Activated T-cell treated with anti-CD3 and anti-CD28 coated beads, Interleukin-2, amount 50 U/mL, for 4 hours (primary cell): ENCODE measurements around the gene PDGFD. TPM values are rescaled to one million over a fixed set of nuclear protein-coding genes. Genes with fewer than 3 reads are reported as not detected.
"Not testable (repeated sequence)": the region's sequence is repeated elsewhere in the genome, so short reads cannot be mapped to it uniquely, and the experiment has no call there.

Experiments
- ATAC-seq, 2 donors: fragments of 200-7000 bp; cut with Tn5 transposase; one replicate each; pipeline ENCODE4 v1.10.0; 2021
- DNase-seq: peaks from one replicate; pipeline ENCODE4 v3.0.0-alpha.2; 2020
- H3K27me3 Mint-ChIP-seq: one replicate; pipeline ENCODE4 v1.8.0; 2021; ENCODE audit warnings: low read depth, mixed read lengths
- H3K36me3 Mint-ChIP-seq: one replicate; pipeline ENCODE4 v1.8.0; 2022; ENCODE audit warnings: mixed read lengths; ENCODE audit not compliant: insufficient read depth
- H3K4me1 Mint-ChIP-seq: one replicate; pipeline ENCODE4 v1.8.0; 2021; ENCODE audit warnings: low read depth, mixed read lengths
- H3K4me3 Mint-ChIP-seq: one replicate; pipeline ENCODE4 v1.8.0; 2021; ENCODE audit warnings: mild to moderate bottlenecking, moderate library complexity, mixed read lengths
- H3K9me3 Mint-ChIP-seq: one replicate; pipeline ENCODE4 v1.8.0; 2021; ENCODE audit warnings: mixed read lengths
- total RNA-seq, 3 donors: library from RNA; stranded (reverse); gene quantifications; one replicate each; pipeline ENCODE4 v1.2.1, GENCODE V29; 2021

The PDGFD gene
- total RNA-seq, 3 donors from 2014 or later: 0.05 to 0.16 (median 0.10) TPM

DNA sequence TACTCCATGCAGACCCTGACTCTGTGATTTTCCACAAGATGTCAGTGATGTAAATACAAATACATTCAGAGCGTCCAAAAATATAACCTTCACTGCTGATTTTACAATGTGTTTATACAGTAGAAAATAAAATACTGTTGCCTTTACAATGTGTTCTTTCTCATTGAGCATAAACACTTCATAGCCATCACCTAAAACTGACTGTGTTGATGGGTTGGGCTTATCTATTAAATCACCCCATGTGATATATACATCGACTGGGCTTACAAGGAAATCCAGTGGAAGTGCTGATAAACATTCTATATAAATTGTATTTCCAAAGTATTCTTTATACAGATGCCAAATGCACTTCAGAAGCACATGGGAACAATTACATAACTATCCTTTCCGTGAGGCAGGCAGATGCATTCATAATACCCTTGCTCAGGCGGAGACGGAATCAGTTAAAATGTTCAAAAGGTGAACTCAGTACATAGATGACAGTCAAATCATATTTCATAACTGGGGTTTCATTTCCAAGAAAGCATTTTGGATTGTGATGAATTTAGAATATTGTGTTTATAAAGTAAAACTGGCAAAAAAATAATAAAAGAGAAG is 99.8 kb downstream of the PDGFD start:
- ATAC-seq: no peak
- H3K4me3 Mint-ChIP-seq: no peak overlapping the region

GRCh38 chr11:104061853-104062521 is 102.0 kb downstream of the PDGFD start:
- no peak for ATAC-seq
- H3K4me1 Mint-ChIP-seq: no peaks in the 10 kb centered on the region

More for the DNA sequence above, 99.8 kb downstream of the PDGFD start:
- no peaks in the 10 kb centered on the region for H3K4me1 Mint-ChIP-seq
- H3K9me3 Mint-ChIP-seq: no peaks in the 10 kb centered on the region
- no peaks in the 10 kb centered on the region for H3K36me3 Mint-ChIP-seq
- H3K27me3 Mint-ChIP-seq: no peaks in the 10 kb centered on the region
- DNase-seq: no peak

GRCh38 chr11:104060820-104061219 is 103.1 kb downstream of the PDGFD start:
- ATAC-seq: no peak
- Mint-ChIP-seq H3K4me3 (no peak overlapping the region), H3K9me3 (no peaks in the 10 kb centered on the region), H3K4me1 (no peaks in the 10 kb centered on the region), H3K27me3 (no peaks in the 10 kb centered on the region), H3K36me3 (no peaks in the 10 kb centered on the region)
- no peak for DNase-seq

More at GRCh38 chr11:104061853-104062521, 102.0 kb downstream of the PDGFD start:
- no peaks in the 10 kb centered on the region for H3K36me3 Mint-ChIP-seq
- no peak overlapping the region for H3K4me3 Mint-ChIP-seq
- no peaks in the 10 kb centered on the region for H3K9me3 Mint-ChIP-seq
- no peak for DNase-seq
- no peaks in the 10 kb centered on the region for H3K27me3 Mint-ChIP-seq

GRCh38 chr11:104060004-104060794 is 103.7 kb downstream of the PDGFD start:
- DNase-seq: no peak
- H3K27me3 Mint-ChIP-seq: no peaks in the 10 kb centered on the region
- no peak overlapping the region for H3K4me3 Mint-ChIP-seq

DNA sequence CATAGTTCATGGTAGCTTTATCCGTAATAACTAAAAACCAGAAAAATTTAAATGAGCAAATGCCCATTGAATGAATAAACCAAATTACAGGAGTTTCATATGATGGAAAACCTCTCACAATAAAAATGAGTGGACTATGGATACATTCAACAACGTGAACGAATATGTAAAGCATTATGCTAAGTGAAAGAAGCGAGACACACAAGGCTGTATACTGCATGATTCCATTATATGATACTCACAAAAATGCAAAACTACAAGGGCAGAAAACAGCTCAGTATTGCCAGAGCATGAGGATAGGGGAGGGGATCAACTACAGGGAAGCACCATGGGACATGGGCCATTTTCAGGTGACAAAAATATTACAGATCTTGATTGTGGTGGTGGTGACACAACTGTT is 105.3 kb downstream of the PDGFD start:
- Mint-ChIP-seq H3K4me1 (no peaks in the 10 kb centered on the region), H3K36me3 (no peaks in the 10 kb centered on the region), H3K4me3 (no peak overlapping the region), H3K9me3 (no peaks in the 10 kb centered on the region), H3K27me3 (no peaks in the 10 kb centered on the region)
- ATAC-seq (no peak), DNase-seq (no peak)

More at GRCh38 chr11:104060004-104060794, 103.7 kb downstream of the PDGFD start:
- no peak for ATAC-seq
- Mint-ChIP-seq H3K4me1 (no peaks in the 10 kb centered on the region), H3K36me3 (no peaks in the 10 kb centered on the region), H3K9me3 (no peaks in the 10 kb centered on the region)

DNA sequence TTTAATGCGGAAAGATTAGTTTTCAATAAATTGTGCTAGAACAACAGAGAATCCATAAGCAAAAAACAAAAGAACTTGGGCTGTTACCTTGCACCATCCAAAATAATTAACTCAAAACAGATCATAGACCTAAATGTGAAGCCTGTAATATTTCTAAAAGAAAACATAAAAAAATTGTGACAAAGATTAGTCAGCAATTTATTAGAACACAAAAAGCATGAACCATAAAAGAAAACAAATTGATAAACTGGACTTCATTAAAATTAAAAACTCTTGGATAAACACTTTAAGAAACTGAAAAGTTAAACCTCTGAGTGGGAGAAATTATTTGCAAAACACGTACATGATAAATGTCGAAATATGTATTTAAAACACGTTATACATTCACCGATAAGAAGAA is 106.0 kb downstream of the PDGFD start:
- no peaks in the 10 kb centered on the region for H3K27me3 Mint-ChIP-seq
- no peaks in the 10 kb centered on the region for H3K9me3 Mint-ChIP-seq
- no peak overlapping the region for H3K4me3 Mint-ChIP-seq
- ATAC-seq (no peak), DNase-seq (no peak)
- H3K36me3 Mint-ChIP-seq: no peaks in the 10 kb centered on the region
- no peaks in the 10 kb centered on the region for H3K4me1 Mint-ChIP-seq

GRCh38 chr11:104055596-104055995 is 108.4 kb downstream of the PDGFD start:
- H3K4me1 Mint-ChIP-seq: no peaks in the 10 kb centered on the region
- no peaks in the 10 kb centered on the region for H3K36me3 Mint-ChIP-seq
- ATAC-seq (no peak), DNase-seq (no peak)
- no peak overlapping the region for H3K4me3 Mint-ChIP-seq
- no peaks in the 10 kb centered on the region for H3K9me3 Mint-ChIP-seq
- H3K27me3 Mint-ChIP-seq: no peaks in the 10 kb centered on the region

DNA sequence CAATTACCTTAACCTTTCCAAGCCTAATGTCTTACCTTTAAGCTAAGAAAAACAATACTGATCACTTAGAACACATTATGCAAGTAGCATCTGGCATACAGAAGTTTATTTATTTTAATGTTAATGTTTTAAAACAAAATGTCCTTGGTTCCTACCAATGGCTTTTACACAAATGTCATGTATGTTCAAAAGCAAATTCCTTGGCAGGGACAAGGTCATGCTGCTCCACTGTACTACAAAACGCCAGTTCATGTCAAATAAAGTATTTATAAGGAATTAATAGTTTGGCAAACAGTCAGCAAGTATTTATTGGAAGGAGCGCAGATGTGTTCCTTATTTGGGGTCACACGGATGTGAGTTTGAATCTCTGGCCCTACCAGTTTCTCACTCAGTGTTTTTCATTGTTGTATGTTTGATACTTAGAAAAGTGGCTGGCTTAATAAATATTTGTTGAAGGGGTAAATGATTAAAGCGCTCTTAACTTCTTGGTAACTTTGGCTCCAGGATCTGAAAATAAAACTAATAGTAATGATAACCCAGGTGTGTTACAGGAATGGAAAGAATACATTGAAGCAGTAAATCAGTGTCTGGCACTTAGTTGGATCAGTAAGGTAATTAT is 108.9 kb downstream of the PDGFD start:
- ATAC-seq (no peak), DNase-seq (no peak)
- Mint-ChIP-seq H3K4me1 (no peaks in the 10 kb centered on the region), H3K9me3 (no peaks in the 10 kb centered on the region), H3K27me3 (no peaks in the 10 kb centered on the region), H3K36me3 (no peaks in the 10 kb centered on the region), H3K4me3 (no peak overlapping the region)

DNA sequence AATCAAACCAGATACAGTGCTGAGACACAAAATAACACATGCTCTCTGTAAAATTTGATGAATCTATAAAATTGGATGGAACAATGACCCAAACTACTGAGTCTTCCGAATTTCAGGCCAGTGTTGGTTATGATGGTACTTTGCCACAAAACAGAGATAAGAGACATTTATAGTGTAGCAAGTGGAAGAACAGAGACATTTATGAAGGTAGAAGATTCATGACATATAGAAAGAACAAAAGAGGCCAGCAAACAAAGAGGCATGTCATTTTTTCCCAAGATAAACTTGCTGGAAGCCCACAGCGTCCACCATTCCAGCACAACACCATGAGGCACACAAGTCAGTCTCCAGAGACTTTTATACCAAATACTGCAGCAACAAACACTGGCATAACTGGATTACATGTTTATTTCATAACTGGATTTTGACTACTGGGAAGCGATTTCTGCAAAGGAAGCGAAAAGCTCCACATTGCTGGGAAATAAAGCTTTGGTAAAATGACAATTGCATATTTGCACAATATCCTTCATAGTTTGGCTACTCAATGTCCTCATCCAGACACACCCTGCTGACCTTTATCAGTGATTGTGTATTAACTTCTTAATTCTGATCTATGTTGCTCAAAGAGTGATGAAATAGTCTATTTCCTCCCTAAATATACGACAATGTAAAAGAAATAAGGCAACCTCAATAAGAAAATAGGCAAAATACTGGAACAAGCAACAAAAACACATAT is 110.0 kb downstream of the PDGFD start:
- H3K4me1 Mint-ChIP-seq: no peaks in the 10 kb centered on the region
- DNase-seq: no peak
- no peaks in the 10 kb centered on the region for H3K9me3 Mint-ChIP-seq
- no peaks in the 10 kb centered on the region for H3K27me3 Mint-ChIP-seq
- H3K4me3 Mint-ChIP-seq: no peak overlapping the region
- no peaks in the 10 kb centered on the region for H3K36me3 Mint-ChIP-seq
- ATAC-seq: no peak

- H3K27me3 Mint-ChIP-seq: no peaks in the 10 kb centered on the region
- H3K4me1 Mint-ChIP-seq: no peaks in the 10 kb centered on the region
- H3K36me3 Mint-ChIP-seq: no peaks in the 10 kb centered on the region
- H3K4me3 Mint-ChIP-seq: no peak overlapping the region
- no peak for ATAC-seq
- DNase-seq: no peak
- H3K9me3 Mint-ChIP-seq: no peaks in the 10 kb centered on the region
Measured at GRCh38 chr11:104051778-104052177, 112.2 kb downstream of the PDGFD start.

DNA sequence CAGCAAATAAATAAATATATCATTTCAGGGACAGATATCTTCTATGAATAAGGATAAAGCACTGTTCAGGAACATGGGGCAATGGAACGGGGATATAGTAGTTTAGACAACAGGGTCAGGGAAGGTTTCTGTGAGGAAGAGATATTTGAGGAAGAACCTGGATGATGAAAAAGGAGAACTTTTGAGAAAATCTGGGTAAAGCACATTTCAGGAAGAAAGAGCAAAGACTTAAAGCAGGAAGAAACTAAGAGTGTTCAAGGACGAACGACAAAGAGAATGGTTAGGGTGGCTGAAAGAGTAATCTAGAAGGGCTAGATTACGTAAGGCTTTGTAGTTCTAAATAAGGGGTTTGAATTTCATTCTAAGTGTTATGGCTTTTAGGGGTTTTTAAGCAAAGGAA is 114.8 kb downstream of the PDGFD start:
- H3K4me3 Mint-ChIP-seq: no peak overlapping the region

GRCh38 chr11:104046858-104047257 is 117.1 kb downstream of the PDGFD start:
- not testable (repeated sequence) for H3K4me3 Mint-ChIP-seq, ATAC-seq

More for the DNA sequence above, 114.8 kb downstream of the PDGFD start:
- Mint-ChIP-seq H3K36me3 (no peaks in the 10 kb centered on the region), H3K4me1 (no peaks in the 10 kb centered on the region), H3K27me3 (no peaks in the 10 kb centered on the region), H3K9me3 (no peaks in the 10 kb centered on the region)
- ATAC-seq (no peak), DNase-seq (no peak)

DNA sequence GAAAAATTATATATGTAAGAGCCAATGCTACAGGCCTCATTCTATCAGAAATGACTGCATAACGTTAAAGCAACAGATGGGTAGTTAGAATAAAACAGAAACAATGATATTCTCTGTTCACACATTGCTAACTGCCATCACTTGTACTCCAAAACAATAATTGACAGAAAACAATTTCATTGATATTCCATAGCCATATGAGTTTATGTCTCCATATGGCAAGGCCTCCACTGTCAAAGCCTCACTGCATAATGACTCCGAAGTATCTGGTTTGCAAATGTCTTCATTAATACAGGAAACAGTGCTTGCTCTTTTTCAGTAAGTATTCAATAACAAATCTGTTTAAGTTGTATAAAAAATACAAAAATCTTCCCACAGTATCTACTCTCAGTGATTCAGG is 117.6 kb downstream of the PDGFD start:
- no peak for ATAC-seq
- H3K4me1 Mint-ChIP-seq: no peaks in the 10 kb centered on the region
- DNase-seq: no peak
- no peaks in the 10 kb centered on the region for H3K36me3 Mint-ChIP-seq
- no peak overlapping the region for H3K4me3 Mint-ChIP-seq
- no peaks in the 10 kb centered on the region for H3K27me3 Mint-ChIP-seq
- H3K9me3 Mint-ChIP-seq: no peaks in the 10 kb centered on the region

More at GRCh38 chr11:104046858-104047257, 117.1 kb downstream of the PDGFD start:
- not testable (repeated sequence) for H3K4me1 Mint-ChIP-seq, DNase-seq, H3K27me3 Mint-ChIP-seq, H3K36me3 Mint-ChIP-seq, H3K9me3 Mint-ChIP-seq

DNA sequence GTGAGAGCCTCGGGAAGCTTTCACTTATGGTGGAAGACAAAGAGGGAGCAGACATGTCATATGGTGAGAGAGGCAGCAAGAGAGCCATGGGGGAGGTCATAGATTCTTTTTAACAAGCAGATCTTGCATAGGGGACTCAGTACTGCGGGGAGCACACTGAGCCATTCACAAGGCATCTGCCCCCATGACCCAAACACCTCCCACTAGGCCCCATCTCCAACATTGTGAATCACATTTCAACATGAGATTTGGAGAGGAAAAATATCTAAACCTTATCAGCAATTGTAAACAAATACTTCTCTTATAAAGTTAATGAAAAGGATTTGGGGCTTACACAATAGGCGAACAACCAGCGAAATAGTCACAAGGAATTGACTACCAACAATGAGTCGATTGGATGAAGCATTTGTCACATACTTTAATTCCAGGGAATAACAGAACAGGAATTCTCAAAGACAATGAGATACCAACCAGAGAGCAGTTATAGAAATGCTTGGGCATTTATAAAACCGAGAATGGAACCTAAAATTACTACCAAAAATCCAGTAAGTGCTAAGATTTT is 120.2 kb downstream of the PDGFD start:
- H3K36me3 Mint-ChIP-seq: no peaks in the 10 kb centered on the region
- ATAC-seq (no peak), DNase-seq (no peak)
- H3K9me3 Mint-ChIP-seq: no peaks in the 10 kb centered on the region
- H3K27me3 Mint-ChIP-seq: no peaks in the 10 kb centered on the region
- H3K4me3 Mint-ChIP-seq: no peak overlapping the region
- no peaks in the 10 kb centered on the region for H3K4me1 Mint-ChIP-seq
